DND-41 (cell line): ENCODE data around the gene KCNJ15.

Source experiments
- ATAC-seq: fragments of 200-7000 bp; cut with Tn5 transposase; 3 replicates; pipeline ENCODE4 v1.9.1; 2021; ENCODE audit warnings: low read depth; ENCODE audit not compliant: insufficient read depth
- DNase-seq: peaks from one replicate; pipeline ENCODE4 v3.0.0-alpha.2; 2020
- H2AFZ ChIP-seq: 2 replicates; pipeline ENCODE4 v1.6.0; 2012; ENCODE audit warnings: low read depth, low read length
- H3K27ac ChIP-seq: 2 replicates; pipeline ENCODE4 v1.5.1; 2012; ENCODE audit warnings: low read length, inconsistent platforms
- H3K27me3 ChIP-seq: fragments of 200-600 bp; sonication (generic); 2 replicates; pipeline ENCODE4 v1.6.0; 2012; ENCODE audit warnings: low read length, mild to moderate bottlenecking, inconsistent platforms; ENCODE audit not compliant: insufficient read depth, poor library complexity
- H3K36me3 ChIP-seq: 2 replicates; pipeline ENCODE4 v1.5.1; 2012; ENCODE audit warnings: low read length, inconsistent platforms; ENCODE audit not compliant: insufficient read depth
- H3K4me1 ChIP-seq: 2 replicates; pipeline ENCODE4 v1.5.1; 2012; ENCODE audit warnings: mild to moderate bottlenecking, low read length; ENCODE audit not compliant: insufficient read depth
- H3K4me2 ChIP-seq: 2 replicates; pipeline ENCODE4 v1.6.0; 2012; ENCODE audit warnings: mild to moderate bottlenecking, moderate library complexity, low read length, inconsistent platforms; ENCODE audit not compliant: insufficient read depth
- H3K4me3 ChIP-seq, 2 experiments: fragments of 200-600 bp in 1 of 2; shearing (Covaris generic) in 1 of 2; 2 replicates each; pipeline ENCODE4 v1.5.1; 2012 to 2016; ENCODE audit warnings: inconsistent platforms in 2 of 2, low read length in 2 of 2, mild to moderate bottlenecking in 2 of 2, low read depth in 1 of 2, moderate library complexity in 1 of 2
- H3K79me2 ChIP-seq: 2 replicates; pipeline ENCODE4 v1.6.0; 2012; ENCODE audit warnings: low read length, inconsistent platforms; ENCODE audit not compliant: insufficient read depth
- H3K9ac ChIP-seq: 2 replicates; pipeline ENCODE4 v1.6.0; 2012; ENCODE audit warnings: low read depth, mild to moderate bottlenecking, inconsistent platforms, low read length, moderate library complexity
- H3K9me3 ChIP-seq: 2 replicates; pipeline ENCODE4 v1.5.1; 2012; ENCODE audit warnings: low read length, moderate library complexity, mild to moderate bottlenecking, inconsistent platforms; ENCODE audit not compliant: insufficient read depth, severe bottlenecking
- H4K20me1 ChIP-seq: 2 replicates; pipeline ENCODE4 v1.6.0; 2012; ENCODE audit warnings: low read length; ENCODE audit not compliant: insufficient read depth
- CTCF ChIP-seq: IDR thresholded peaks from 2 replicates; pipeline ENCODE4 v1.5.1; 2012; ENCODE audit warnings: borderline replicate concordance, low read length, moderate library complexity, mild to moderate bottlenecking; ENCODE audit not compliant: poor library complexity, severe bottlenecking; ENCODE audit errors: extremely low read depth
- EZH2 ChIP-seq: IDR thresholded peaks from 3 replicates; pipeline ENCODE4 v1.6.1; 2012; ENCODE audit warnings: borderline replicate concordance, low read depth, mild to moderate bottlenecking, moderate library complexity, low read length, inconsistent platforms; ENCODE audit not compliant: severe bottlenecking

KCNJ15 gene

GRCh38 chr21:38298832-38299231 is 42.0 kb downstream of the KCNJ15 start:
- TF ChIP-seq EZH2 (no peak), CTCF (no peak)
- no peak overlapping the region for H3K27ac ChIP-seq
- no peaks in the 10 kb centered on the region for H4K20me1 ChIP-seq
- ATAC-seq (no peak), DNase-seq (no peak)
- H3K79me2 ChIP-seq = no peaks in the 10 kb centered on the region
- H3K9ac ChIP-seq = no peak overlapping the region
- no peak overlapping the region for H2AFZ ChIP-seq
- H3K36me3 ChIP-seq = no peaks in the 10 kb centered on the region
- no peaks in the 10 kb centered on the region for H3K4me1 ChIP-seq
- no peaks in the 10 kb centered on the region for H3K9me3 ChIP-seq
- no peak overlapping the region for H3K4me3 ChIP-seq
- H3K27me3 ChIP-seq = no peaks in the 10 kb centered on the region
- no peak overlapping the region for H3K4me2 ChIP-seq

GRCh38 chr21:38299671-38300070 is 42.9 kb downstream of the KCNJ15 start:
- Histone ChIP-seq H3K27me3 (no peaks in the 10 kb centered on the region), H2AFZ (no peak overlapping the region)

GRCh38 chr21:38300141-38300578 is 43.4 kb downstream of the KCNJ15 start:
- Histone ChIP-seq H3K9ac (no peak overlapping the region), H4K20me1 (no peaks in the 10 kb centered on the region), H3K9me3 (no peaks in the 10 kb centered on the region), H3K4me3 (no peak overlapping the region), H3K27me3 (no peaks in the 10 kb centered on the region), H3K27ac (no peak overlapping the region), H3K4me1 (no peaks in the 10 kb centered on the region), H3K4me2 (no peak overlapping the region), H2AFZ (no peak overlapping the region), H3K79me2 (no peaks in the 10 kb centered on the region), H3K36me3 (no peaks in the 10 kb centered on the region)
- no peak for DNase-seq
- no peak for ATAC-seq
- TF ChIP-seq CTCF = no peak
- TF ChIP-seq EZH2 = no peak

More at GRCh38 chr21:38299671-38300070, 42.9 kb downstream of the KCNJ15 start:
- TF ChIP-seq EZH2 (no peak), CTCF (no peak)
- no peak for DNase-seq
- Histone ChIP-seq H3K79me2 (no peaks in the 10 kb centered on the region), H3K4me1 (no peaks in the 10 kb centered on the region), H3K9ac (no peak overlapping the region), H3K36me3 (no peaks in the 10 kb centered on the region), H3K9me3 (no peaks in the 10 kb centered on the region), H3K4me2 (no peak overlapping the region), H3K27ac (no peak overlapping the region), H4K20me1 (no peaks in the 10 kb centered on the region), H3K4me3 (no peak overlapping the region)
- ATAC-seq = no peak
